OCI-LY7 (cell line): ENCODE measurements around the gene ASXL1. TPM values are rescaled to one million over a fixed set of nuclear protein-coding genes. Genes with fewer than 3 reads are reported as not detected.
"Not testable (repeated sequence)": the region's sequence is repeated elsewhere in the genome, so short reads cannot be mapped to it uniquely, and the experiment has no call there.

Source experiments
- BruUV-seq: library from RNA; stranded (reverse); fragments of 400-500 nt; replicated peaks from 2 replicates; lab custom pipeline; 2021; lab: Mats Ljungman, UMichigan
- CTCF ChIA-PET: fragments of 300-600 bp; sonication (Branson Sonifier 250); formaldehyde crosslinking; loops from one replicate; lab custom pipeline; 2022; ENCODE audit warnings: antibody characterized with exemption; ENCODE audit not compliant: unreplicated experiment; lab: Charles Lee
- POLR2A ChIA-PET: fragments of 300-600 bp; sonication (Branson Sonifier 250); formaldehyde crosslinking; loops from one replicate; lab custom pipeline; 2022; ENCODE audit warnings: antibody characterized with exemption; lab: Charles Lee
- DNase-seq: peaks from one replicate; pipeline ENCODE4 v3.0.0-alpha.2; 2015; ENCODE audit warnings: low spot score
- H2AFZ ChIP-seq: fragments of 200-600 bp; sonication (generic), shearing (Covaris generic); 2 replicates; pipeline ENCODE4 v1.6.1; 2014; ENCODE audit warnings: mild to moderate bottlenecking, antibody characterized with exemption, low read length, moderate library complexity
- H3K27ac ChIP-seq: fragments of 200-600 bp; sonication (generic); 2 replicates; pipeline ENCODE4 v1.5.1; 2014; ENCODE audit warnings: mixed run types, low read depth, mild to moderate bottlenecking, moderate library complexity, low read length, inconsistent platforms; ENCODE audit not compliant: poor library complexity, severe bottlenecking
- H3K36me3 ChIP-seq: fragments of 200-600 bp; sonication (generic); 2 replicates; pipeline ENCODE4 v1.6.1; 2014; ENCODE audit warnings: mild to moderate bottlenecking, antibody characterized with exemption, low read length, moderate library complexity, mixed read lengths; ENCODE audit not compliant: insufficient read depth
- H3K4me1 ChIP-seq: fragments of 200-600 bp; sonication (generic); 2 replicates; pipeline ENCODE4 v1.5.1; 2014; ENCODE audit warnings: mild to moderate bottlenecking, low read length; ENCODE audit not compliant: insufficient read depth, poor library complexity, severe bottlenecking
- H3K4me2 ChIP-seq: fragments of 200-600 bp; sonication (generic); 2 replicates; pipeline ENCODE4 v1.6.1; 2014; ENCODE audit warnings: mild to moderate bottlenecking, low read length
- H3K4me3 ChIP-seq: fragments of 200-600 bp; sonication (generic); 2 replicates; pipeline ENCODE4 v1.5.1; 2014; ENCODE audit warnings: mild to moderate bottlenecking, low read depth, low read length; ENCODE audit not compliant: poor library complexity, severe bottlenecking
- H3K79me2 ChIP-seq: fragments of 200-600 bp; sonication (generic); 2 replicates; pipeline ENCODE4 v1.6.1; 2016; ENCODE audit warnings: low read depth, mild to moderate bottlenecking, low read length, moderate library complexity, mixed read lengths; ENCODE audit not compliant: insufficient read depth
- H3K9me2 ChIP-seq: fragments of 200-600 bp; sonication (generic); 2 replicates; pipeline ENCODE4 v1.6.1; 2016; ENCODE audit warnings: mild to moderate bottlenecking, low read length, mixed read lengths; ENCODE audit not compliant: insufficient read depth
- H3K9me3 ChIP-seq: fragments of 200-600 bp; sonication (generic); 2 replicates; pipeline ENCODE4 v1.6.1; 2014; ENCODE audit warnings: mild to moderate bottlenecking, mixed run types, low read length, mixed read lengths
- H4K20me1 ChIP-seq: fragments of 200-600 bp; sonication (generic); 2 replicates; pipeline ENCODE4 v1.6.1; 2014; ENCODE audit warnings: mild to moderate bottlenecking, antibody characterized with exemption, low read length, moderate library complexity, mixed read lengths; ENCODE audit not compliant: insufficient read depth
- CTCF ChIP-seq: fragments of 200-600 bp; sonication (generic); conservative IDR thresholded peaks from 2 replicates; pipeline ENCODE4 v1.5.1; 2014; ENCODE audit warnings: mild to moderate bottlenecking, antibody characterized with exemption, low read length, moderate library complexity, mixed read lengths
- EZH2phosphoT487 ChIP-seq: fragments of 200-600 bp; sonication (generic); IDR thresholded peaks from 2 replicates; pipeline ENCODE4 v1.6.1; 2018; ENCODE audit warnings: low read depth, borderline replicate concordance, mild to moderate bottlenecking, mixed run types, antibody characterized with exemption, low read length, moderate library complexity, mixed read lengths
- intact Hi-C: fragments of 100-400 bp; cut with micrococcal nuclease; formaldehyde crosslinking; loops from one replicate; pipeline ENCODE4 v1.10.0; 2022; ENCODE audit not compliant: unreplicated experiment
- total RNA-seq, 2 experiments: library from RNA; depleted of rRNA in 1 of 2; stranded (reverse); fragments of >200 nt in 1 of 2; shearing (Covaris generic) in 1 of 2; gene quantifications; 2 replicates each; pipeline ENCODE4 v1.2.3, GENCODE V29; 2014 to 2022

ASXL1 gene
- total RNA-seq, 2 experiments from 2014 or later: 84.7 to 122 TPM

GRCh38 chr20:32378461-32378860 is 20.3 kb downstream of the ASXL1 start:
- Histone ChIP-seq H3K4me2 (no peak overlapping the region), H3K27ac (no peak overlapping the region)
- BruUV-seq: no TSS peak

GRCh38 chr20:32380037-32380436 is 21.9 kb downstream of the ASXL1 start:
- POLR2A ChIA-PET: interaction anchor here (0.6 to 1.0 kb wide), 3 partner anchors 10 to 356 kb away, joined by 3 to 4 read pairs (median 3); no protein-coding TSS in a partner anchor
- H4K20me1 ChIP-seq, DNase-seq, H3K9me2 ChIP-seq, H3K4me3 ChIP-seq, H3K4me2 ChIP-seq, H3K9me3 ChIP-seq, intact Hi-C loops, H3K27ac ChIP-seq, H3K4me1 ChIP-seq, CTCF ChIA-PET, BruUV-seq, H2AFZ ChIP-seq: not testable (repeated sequence)
- Histone ChIP-seq H3K79me2 (peaks cover 18% of the 10 kb centered on the region; the same call in 1 of the 2 replicates), H3K36me3 (peaks cover 61% of the 10 kb centered on the region)

More at GRCh38 chr20:32378461-32378860, 20.3 kb downstream of the ASXL1 start:
- CTCF ChIA-PET: no interaction called here
- Histone ChIP-seq H4K20me1 (no peaks in the 10 kb centered on the region), H3K9me3 (no peaks in the 10 kb centered on the region), H3K9me2 (no peaks in the 10 kb centered on the region), H3K36me3 (peaks cover 70% of the 10 kb centered on the region), H3K79me2 (peaks cover 11% of the 10 kb centered on the region; the same call in 1 of the 2 replicates), H2AFZ (no peak overlapping the region), H3K4me1 (no peaks in the 10 kb centered on the region), H3K4me3 (no peak overlapping the region)
- TF ChIP-seq EZH2phosphoT487 (no peak), CTCF (no peak)
- no peak for DNase-seq
- intact Hi-C loops: no loop called here
- POLR2A ChIA-PET: interaction anchor here (0.6 to 0.8 kb wide), 2 partner anchors 11 to 102 kb away, joined by 3 to 4 read pairs; no protein-coding TSS in a partner anchor

- no TSS peak for BruUV-seq
- Histone ChIP-seq H2AFZ (no peak overlapping the region), H4K20me1 (no peaks in the 10 kb centered on the region), H3K79me2 (peaks cover 25% of the 10 kb centered on the region; the same call in 1 of the 2 replicates), H3K4me2 (no peak overlapping the region), H3K4me1 (no peaks in the 10 kb centered on the region), H3K9me2 (no peaks in the 10 kb centered on the region), H3K36me3 (peaks cover 61% of the 10 kb centered on the region), H3K4me3 (no peak overlapping the region), H3K27ac (no peak overlapping the region), H3K9me3 (no peaks in the 10 kb centered on the region)
- CTCF ChIA-PET: no interaction called here
- DNase-seq: no peak
- POLR2A ChIA-PET: interaction anchor here (0.8 to 1.0 kb wide), 2 partner anchors 10 to 15 kb away, joined by 3 to 4 read pairs; no protein-coding TSS in a partner anchor
- intact Hi-C loops: no loop called here
- TF ChIP-seq EZH2phosphoT487: no peak
- TF ChIP-seq CTCF: no peak
Measured at GRCh38 chr20:32380745-32381144, 22.6 kb downstream of the ASXL1 start.
